MCF 10A (cell line): Measurements from ENCODE around the gene FOXO4. TPM values are rescaled to one million over a fixed set of nuclear protein-coding genes. Genes with fewer than 3 reads are reported as not detected.

Source experiments
- BruUV-seq: library from RNA; stranded (reverse); fragments of 400-500 nt; replicated peaks from 2 replicates; lab custom pipeline; 2021; lab: Mats Ljungman, UMichigan
- CTCF ChIA-PET: fragments of 300-600 bp; sonication (Branson Sonifier 250); formaldehyde crosslinking; extraction: SDS; loops from one replicate; lab custom pipeline; 2021; ENCODE audit warnings: antibody characterized with exemption, inconsistent platforms; lab: Yijun Ruan, JAX
- POLR2A ChIA-PET: fragments of 300-600, 350-650 bp; sonication (Branson Sonifier 250); formaldehyde crosslinking; extraction: SDS; loops from one replicate; lab custom pipeline; 2020; ENCODE audit warnings: antibody characterized with exemption, inconsistent platforms; lab: Yijun Ruan, JAX
- DNase-seq: peaks from one replicate; pipeline ENCODE4 v3.0.0-alpha.2; 2018; ENCODE audit not compliant: unreplicated experiment
- H3K27ac Mint-ChIP-seq: one replicate; pipeline ENCODE4 v1.8.0; 2022; ENCODE audit warnings: mild to moderate bottlenecking, low read depth, mixed read lengths; ENCODE audit not compliant: unreplicated experiment
- H3K27me3 Mint-ChIP-seq: one replicate; pipeline ENCODE4 v1.8.0; 2022; ENCODE audit warnings: mixed read lengths; ENCODE audit not compliant: insufficient read depth, unreplicated experiment
- H3K36me3 Mint-ChIP-seq: one replicate; pipeline ENCODE4 v1.8.0; 2022; ENCODE audit warnings: mild to moderate bottlenecking, moderate library complexity, mixed read lengths; ENCODE audit not compliant: insufficient read depth, unreplicated experiment
- H3K4me1 Mint-ChIP-seq: one replicate; pipeline ENCODE4 v1.8.0; 2022; ENCODE audit warnings: mixed read lengths; ENCODE audit not compliant: insufficient read depth, unreplicated experiment
- H3K4me3 Mint-ChIP-seq: one replicate; pipeline ENCODE4 v1.8.0; 2022; ENCODE audit warnings: mild to moderate bottlenecking, moderate library complexity, mixed read lengths; ENCODE audit not compliant: unreplicated experiment
- H3K9me3 Mint-ChIP-seq: one replicate; pipeline ENCODE4 v1.8.0; 2022; ENCODE audit warnings: mixed read lengths; ENCODE audit not compliant: unreplicated experiment
- CTCF ChIP-seq: fragments of 200-600 bp; IDR thresholded peaks from one replicate; pipeline ENCODE4 v1.8.0; 2022; ENCODE audit warnings: antibody characterized with exemption, mild to moderate bottlenecking; ENCODE audit not compliant: unreplicated experiment
- intact Hi-C: fragments of 100-400 bp; cut with micrococcal nuclease; formaldehyde crosslinking; loops from 2 replicates; pipeline ENCODE4 v1.14.1; 2022
- total RNA-seq: library from RNA; stranded (reverse); gene quantifications from 2 replicates; pipeline ENCODE4 v1.2.3, GENCODE V29; 2022

FOXO4 gene
- total RNA-seq, 1 experiment from 2014 or later = 6.4 TPM

GRCh38 chrX:71056867-71057266, 38.8 kb upstream of the FOXO4 start:
- ChIA-PET CTCF (interaction anchor here (0.8 kb wide), 1 partner anchor 8 kb away, joined by 3 read pairs; no protein-coding TSS in a partner anchor), POLR2A (no interaction called here)
- H3K4me3 Mint-ChIP-seq = no peak overlapping the region
- peaks cover 44% of the 10 kb centered on the region for H3K27me3 Mint-ChIP-seq
- no peak overlapping the region for H3K27ac Mint-ChIP-seq
- intact Hi-C loops = no loop called here
- no peaks in the 10 kb centered on the region for H3K9me3 Mint-ChIP-seq
- TF ChIP-seq CTCF = no peak
- no TSS peak for BruUV-seq
- DNase-seq = no peak
- H3K4me1 Mint-ChIP-seq = no peaks in the 10 kb centered on the region
- H3K36me3 Mint-ChIP-seq = peaks cover 30% of the 10 kb centered on the region

- intact Hi-C loops = no loop called here
- Mint-ChIP-seq H3K4me1 (no peaks in the 10 kb centered on the region), H3K4me3 (no peak overlapping the region), H3K9me3 (no peaks in the 10 kb centered on the region), H3K27me3 (peaks cover 44% of the 10 kb centered on the region), H3K27ac (no peak overlapping the region), H3K36me3 (peaks cover 37% of the 10 kb centered on the region)
- ChIA-PET POLR2A (no interaction called here), CTCF (interaction anchor here (0.7 kb wide), 1 partner anchor 1780 kb away, joined by 5 read pairs; no protein-coding TSS in a partner anchor)
- no TSS peak for BruUV-seq
- DNase-seq = no peak
- TF ChIP-seq CTCF = no peak
These were observed 37.7 kb upstream of the FOXO4 start for GRCh38 chrX:71057848-71058530.

- Mint-ChIP-seq H3K36me3 (peaks cover 30% of the 10 kb centered on the region), H3K9me3 (no peaks in the 10 kb centered on the region), H3K27ac (no peak overlapping the region), H3K4me1 (no peaks in the 10 kb centered on the region), H3K4me3 (no peak overlapping the region), H3K27me3 (peaks cover 44% of the 10 kb centered on the region)
- DNase-seq = no peak
- intact Hi-C loops = no loop called here
- TF ChIP-seq CTCF = no peak
- CTCF ChIA-PET = no interaction called here
- BruUV-seq = no TSS peak
- POLR2A ChIA-PET = interaction anchor here (0.9 kb wide), 1 partner anchor 75 kb away, joined by 3 read pairs; no protein-coding TSS in a partner anchor
These were observed 35.5 kb upstream of the FOXO4 start for GRCh38 chrX:71060127-71060526.

- ChIA-PET CTCF (interaction anchor here (1.0 kb wide), 1 partner anchor 61 kb away, joined by 3 read pairs; no protein-coding TSS in a partner anchor), POLR2A (interaction anchor here (0.6 to 1.6 kb wide), 7 partner anchors 8 to 217 kb away, joined by 3 to 13 read pairs (median 3); partner anchors contain the start of genes MED12 and NONO)
- no peak for DNase-seq
- no TSS peak for BruUV-seq
- Mint-ChIP-seq H3K4me3 (peak overlapping the region; percentile 99), H3K36me3 (peaks cover 7% of the 10 kb centered on the region), H3K9me3 (no peaks in the 10 kb centered on the region), H3K27ac (peak overlapping the region; percentile 93), H3K4me1 (peaks cover 6% of the 10 kb centered on the region), H3K27me3 (peaks cover 32% of the 10 kb centered on the region)
- no peak for TF ChIP-seq CTCF
- intact Hi-C loops = loop anchor here (1.0 kb wide), 1 partner anchor 62 kb away; no protein-coding TSS in a partner anchor
These were observed 28.6 kb upstream of the FOXO4 start for GRCh38 chrX:71067089-71067488.
